ELF-1 (cell line): ENCODE data around the gene SPTLC2.
A peak's percentile ranks its signal among the peaks of the same experiment; 100 is the strongest.
"Not testable (repeated sequence)": the region's sequence is repeated elsewhere in the genome, so short reads cannot be mapped to it uniquely, and the experiment has no call there.

ENCODE experiments used
- DNase-seq: peaks from one replicate; pipeline ENCODE4 v3.0.0-alpha.2; 2016; ENCODE audit warnings: low read depth, low spot score

The SPTLC2 gene

GRCh38 chr14:77549451-77549850 lies 67.0 kb downstream of the SPTLC2 start:
- no peak for DNase-seq

DNA sequence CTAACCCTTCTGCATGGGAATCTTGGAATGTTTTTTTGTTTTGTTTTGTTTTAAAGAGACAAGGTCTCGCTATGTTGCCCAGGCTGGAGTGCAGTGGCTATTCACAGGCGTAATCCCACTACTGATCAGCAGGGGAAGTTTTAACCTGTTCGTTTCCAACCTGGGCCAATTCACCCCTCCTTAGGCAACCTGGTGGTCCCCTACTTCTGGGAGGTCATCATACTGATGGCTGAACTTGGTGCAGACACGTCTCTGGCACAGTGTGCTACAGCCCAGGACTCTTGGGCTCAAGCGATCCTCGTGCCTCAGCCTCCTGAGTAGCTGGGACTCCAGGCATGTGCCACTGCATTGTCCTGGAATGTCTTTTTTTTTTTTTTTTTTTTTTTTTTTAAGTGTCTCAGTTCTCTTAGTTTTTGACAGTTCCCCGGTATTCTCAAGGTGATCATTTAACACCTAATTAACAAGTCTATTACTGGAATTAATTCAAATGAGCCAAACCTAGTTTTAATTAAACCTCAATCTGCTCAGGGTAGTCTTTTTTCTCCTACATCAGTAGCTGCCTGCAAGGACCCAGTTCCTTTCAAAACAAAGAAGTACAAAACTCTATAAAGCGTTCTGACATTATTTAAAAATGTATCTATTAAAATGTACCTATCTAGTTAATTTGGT lies 68.8 kb downstream of the SPTLC2 start:
- DNase-seq, result no peak

DNA sequence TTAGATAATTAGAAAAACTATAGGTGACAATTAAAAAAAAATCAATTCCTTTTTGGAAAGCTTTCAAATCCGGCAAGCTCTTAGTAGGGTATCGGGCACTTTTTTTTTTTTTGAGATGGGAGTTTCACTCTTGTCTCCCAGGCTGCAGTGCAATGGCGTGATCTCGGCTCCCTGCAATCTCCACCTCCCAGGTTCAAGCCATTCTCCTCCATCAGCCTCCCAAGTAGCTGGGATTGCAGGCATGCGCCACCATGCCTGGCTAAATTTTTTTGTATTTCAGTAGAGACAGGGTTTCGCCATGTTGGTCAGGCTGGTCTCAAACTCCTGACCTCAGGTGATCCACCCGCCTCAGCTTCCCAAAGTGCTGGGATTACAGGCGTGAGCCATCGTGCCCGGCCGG lies 71.3 kb downstream of the SPTLC2 start:
- not testable (repeated sequence) for DNase-seq

GRCh38 chr14:77544571-77544970 lies 71.9 kb downstream of the SPTLC2 start:
- peak; percentile 9 for DNase-seq

GRCh38 chr14:77543637-77544334 lies 72.7 kb downstream of the SPTLC2 start:
- no peak for DNase-seq

- DNase-seq, result no peak
Measured at GRCh38 chr14:77543240-77543551, 73.2 kb downstream of the SPTLC2 start.

DNA sequence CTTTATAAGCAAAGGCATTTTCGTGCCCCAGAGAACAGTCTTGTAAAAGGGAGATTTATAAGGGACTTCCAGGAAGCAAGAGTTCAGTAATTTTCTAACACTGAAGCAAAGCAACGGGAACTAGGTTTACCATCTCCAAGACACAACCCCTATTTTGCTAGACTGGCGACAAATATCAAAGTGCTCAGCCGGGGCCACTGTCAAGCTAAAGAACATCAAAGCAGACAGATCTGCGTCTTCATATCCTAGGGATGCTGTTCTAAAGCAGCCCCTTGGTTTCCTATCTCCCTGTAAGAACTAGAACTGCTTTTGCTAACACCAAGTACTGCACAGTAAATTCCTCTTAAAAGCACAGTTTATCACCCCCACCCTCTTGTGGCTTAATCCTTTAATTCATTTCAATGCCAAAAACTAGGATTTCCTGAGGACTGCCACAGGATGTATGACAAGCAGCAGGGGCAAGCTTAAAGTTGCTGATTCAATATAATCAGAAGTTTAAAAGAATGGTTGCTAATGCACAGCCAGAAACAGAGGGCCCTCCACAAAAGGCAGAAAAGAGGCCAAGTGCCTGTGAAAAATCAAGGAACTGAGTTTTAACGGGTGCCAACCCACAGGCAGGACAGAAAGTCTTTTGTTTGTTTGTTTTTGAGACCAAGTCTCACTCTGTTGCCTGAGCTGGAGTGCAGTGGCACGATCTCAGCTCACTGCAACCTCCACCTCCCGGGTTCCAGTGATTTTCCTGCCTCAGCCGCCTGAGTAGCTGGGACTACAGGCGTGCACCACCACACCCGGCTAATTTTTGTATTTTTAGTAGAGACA lies 73.8 kb downstream of the SPTLC2 start:
- peak; percentile 18 for DNase-seq

GRCh38 chr14:77541905-77542304 lies 74.5 kb downstream of the SPTLC2 start:
- DNase-seq, result no peak

DNA sequence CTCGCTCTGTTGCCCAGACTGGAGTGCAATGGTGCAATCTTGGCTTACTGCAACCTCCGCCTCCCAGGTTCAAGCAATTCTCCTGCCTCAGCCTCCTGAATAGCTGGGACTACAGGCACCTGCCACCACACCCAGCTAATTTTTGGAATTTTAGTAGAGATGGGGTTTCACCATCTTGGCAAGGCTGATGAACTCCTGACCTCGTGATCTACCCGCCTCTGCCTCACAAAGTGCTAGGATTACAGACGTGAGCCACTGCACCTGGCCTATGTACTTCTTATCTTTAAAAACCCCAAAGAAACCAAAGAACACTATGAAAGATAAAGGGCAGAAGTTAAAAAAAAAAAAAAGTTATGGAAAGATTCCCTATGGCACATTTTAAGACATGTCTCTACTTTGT lies 79.5 kb downstream of the SPTLC2 start:
- DNase-seq, result not testable (repeated sequence)

DNA sequence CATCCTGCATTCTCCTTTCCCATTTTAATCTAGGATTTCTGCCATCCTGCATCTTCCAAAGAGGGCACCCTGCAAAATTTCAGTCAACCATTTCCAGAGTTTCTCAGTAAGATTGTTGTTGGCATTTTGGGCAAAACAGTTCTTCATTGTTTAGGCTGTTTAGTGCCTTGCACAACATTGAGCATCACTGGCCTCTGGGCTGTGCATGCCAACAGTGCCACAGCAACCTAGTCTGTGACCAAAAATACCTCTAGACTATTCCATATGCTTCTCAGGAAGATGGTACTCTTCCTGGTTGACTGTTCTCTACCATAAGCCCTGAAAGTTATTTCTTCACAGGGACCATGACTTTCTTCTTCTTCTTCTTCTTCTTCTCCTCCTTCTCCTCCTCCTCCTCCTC lies 85.4 kb downstream of the SPTLC2 start:
- DNase-seq, result no peak

DNA sequence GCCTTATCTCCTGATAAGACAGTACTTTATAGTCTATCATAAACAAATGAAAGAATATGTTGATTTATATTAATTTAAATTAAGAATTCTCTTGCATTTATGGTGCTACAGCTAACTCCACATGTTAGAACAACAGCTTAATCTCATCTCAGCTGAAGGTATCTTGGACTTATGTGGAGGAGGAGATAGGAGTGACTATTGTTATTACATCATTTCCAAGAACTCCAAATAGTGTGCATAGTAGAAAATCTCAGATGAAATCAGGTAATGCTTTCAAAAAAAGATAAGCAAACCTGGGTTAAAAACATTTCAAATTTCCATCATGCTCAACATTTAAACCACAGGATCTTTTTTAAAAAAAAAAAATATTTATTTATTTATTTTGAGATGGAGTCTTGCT lies 86.5 kb downstream of the SPTLC2 start:
- DNase-seq, result no peak

GRCh38 chr14:77529213-77529612 lies 87.2 kb downstream of the SPTLC2 start:
- no peak for DNase-seq

DNA sequence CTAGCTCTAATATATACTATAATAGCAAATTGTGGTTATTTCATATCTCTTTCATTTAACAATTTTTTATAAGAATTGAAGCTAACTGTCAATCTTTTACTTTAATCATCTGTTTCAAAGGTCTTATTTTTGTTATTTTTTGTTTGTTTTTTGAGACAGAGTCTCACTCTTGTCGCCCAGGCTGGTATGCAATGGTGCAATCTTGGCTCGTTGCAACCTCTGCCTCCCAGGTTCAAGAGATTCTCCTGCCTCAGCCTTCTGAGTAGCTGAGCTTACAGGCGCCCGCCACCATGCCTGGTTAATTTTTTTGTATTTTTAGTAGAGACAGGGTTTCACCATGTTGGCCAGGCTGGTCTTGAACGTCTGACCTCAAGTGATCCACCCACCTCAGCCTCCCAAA lies 87.7 kb downstream of the SPTLC2 start:
- DNase-seq, result not testable (repeated sequence)

DNA sequence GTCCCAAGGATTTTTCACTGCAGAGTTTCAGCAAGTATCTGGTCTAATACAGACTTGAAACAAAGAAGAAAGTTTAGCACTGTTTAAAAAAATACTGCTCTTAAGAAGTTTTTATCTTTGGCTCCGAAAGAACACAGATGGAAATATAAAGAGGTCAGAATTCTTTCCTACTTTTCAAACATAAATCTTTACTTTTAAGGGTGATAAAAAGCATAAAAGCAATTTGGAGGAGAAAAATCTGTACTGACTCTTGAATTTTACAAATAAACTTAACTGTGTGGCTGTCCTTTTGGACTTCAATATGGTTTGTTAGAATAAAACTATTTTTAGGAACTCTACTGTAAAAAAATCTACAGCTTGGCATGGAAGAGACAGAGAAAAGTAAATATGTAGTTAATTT lies 90.2 kb downstream of the SPTLC2 start:
- no peak for DNase-seq

DNA sequence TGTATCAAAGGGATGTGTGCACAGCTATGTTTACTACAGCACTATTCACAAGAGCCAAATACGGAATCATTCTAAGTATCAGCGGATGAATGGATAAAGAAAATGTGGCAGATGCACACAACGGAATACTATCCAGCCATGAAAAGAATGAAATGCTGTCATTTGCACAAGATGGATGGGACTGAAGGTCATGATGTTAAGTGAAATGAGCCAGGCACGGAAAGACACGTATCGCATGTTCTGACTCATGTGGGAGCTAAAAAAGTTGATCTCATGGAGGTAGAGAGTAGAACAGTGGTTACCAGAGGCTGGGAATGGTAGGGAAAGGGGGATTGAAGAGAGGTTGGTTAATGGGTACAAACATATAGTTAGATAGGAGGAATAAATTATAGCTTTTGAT lies 91.9 kb downstream of the SPTLC2 start:
- DNase-seq, result no peak

DNA sequence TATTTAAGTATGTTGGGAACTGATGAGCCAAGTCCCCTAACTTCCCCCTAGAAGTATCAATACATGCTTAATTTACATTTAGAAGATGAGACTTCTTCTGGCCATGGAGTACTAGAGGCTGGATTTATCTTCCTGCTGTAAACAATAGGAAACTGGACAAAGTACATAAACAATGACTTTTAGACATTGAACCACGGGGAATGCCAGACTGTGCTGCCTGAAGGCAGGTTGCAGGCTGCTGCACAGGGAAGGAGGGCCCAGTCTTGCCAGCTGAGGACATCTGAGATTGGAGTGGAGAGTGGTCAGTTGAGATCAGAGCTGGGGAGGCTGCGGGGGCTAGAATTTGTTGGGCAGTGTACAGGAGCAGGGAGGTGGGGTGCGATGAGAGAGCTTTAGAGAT lies 93.3 kb downstream of the SPTLC2 start:
- no peak for DNase-seq

DNA sequence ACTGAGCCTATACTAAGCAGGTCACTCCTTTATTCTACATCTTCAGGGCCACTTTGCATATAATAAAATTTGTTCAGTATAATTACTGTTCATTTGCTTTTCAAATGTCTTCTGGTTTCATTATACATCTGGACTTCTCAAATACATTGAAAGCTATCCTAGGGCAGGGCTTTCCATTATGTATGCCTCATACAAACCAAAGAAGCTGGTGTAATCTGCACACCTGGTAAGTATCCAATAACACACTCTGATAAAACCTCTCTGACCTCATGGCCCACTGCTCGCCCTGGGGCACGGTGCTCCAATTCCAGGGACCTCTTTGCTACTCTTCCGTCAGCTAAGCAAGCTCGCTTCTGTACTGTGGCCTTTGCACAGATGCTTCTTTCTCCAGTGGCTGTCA lies 95.9 kb downstream of the SPTLC2 start:
- no peak for DNase-seq

DNA sequence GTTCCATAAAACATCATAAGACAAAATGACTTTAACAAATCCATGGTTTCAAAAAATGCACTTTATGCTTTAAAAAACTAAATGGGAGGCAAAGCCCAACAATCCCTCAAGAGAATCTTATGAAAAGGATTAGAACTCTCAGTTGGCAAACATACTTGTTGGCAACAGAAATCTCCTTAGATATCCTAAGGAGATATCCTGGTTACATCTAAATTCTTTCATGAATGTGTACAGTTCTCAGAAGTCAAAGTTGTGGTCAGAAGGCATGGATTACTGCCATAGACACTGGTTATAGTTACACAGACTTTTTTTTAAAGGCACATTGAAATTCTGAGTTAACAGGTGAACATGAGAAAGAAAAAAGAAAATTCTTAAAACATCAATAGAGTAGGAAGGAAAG lies 100.3 kb downstream of the SPTLC2 start:
- DNase-seq, result no peak

- DNase-seq, result no peak
Measured at GRCh38 chr14:77511486-77512162, 104.8 kb downstream of the SPTLC2 start.

- no peak for DNase-seq
Measured at GRCh38 chr14:77509366-77509765, 107.1 kb downstream of the SPTLC2 start.

DNA sequence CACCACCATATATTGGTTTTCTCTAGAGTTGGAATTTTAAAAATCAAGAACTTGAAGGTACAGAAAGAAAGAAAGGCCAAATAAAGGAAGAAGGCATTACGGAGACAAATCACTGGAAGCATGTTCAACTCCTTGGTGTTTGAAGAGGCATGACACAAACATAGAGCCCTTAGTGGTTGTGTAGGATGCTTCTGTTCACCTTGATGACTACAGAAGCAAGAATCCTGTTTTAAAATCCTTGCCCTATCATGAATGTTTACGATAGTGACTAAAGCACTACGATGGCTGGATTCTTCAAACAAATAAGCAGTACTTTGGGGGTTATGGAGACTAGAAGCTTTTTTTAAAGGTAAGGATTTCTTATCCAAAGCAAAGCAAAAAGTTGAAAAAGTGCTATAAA lies 107.6 kb downstream of the SPTLC2 start:
- DNase-seq, result no peak

- peak; percentile 12 for DNase-seq
Measured at GRCh38 chr14:77508249-77508648, 108.2 kb downstream of the SPTLC2 start.
